Colonic mucosa (tissue), 4 donors: Measurements from ENCODE around the gene JOSD2. TPM values are rescaled to one million over a fixed set of nuclear protein-coding genes. Genes with fewer than 3 reads are reported as not detected.

ENCODE experiments used
- DNase-seq: peaks from one replicate; pipeline ENCODE4 v3.0.0-alpha.2; 2020
- H3K27ac ChIP-seq: fragments of 200-600 bp; one replicate; pipeline ENCODE4 v1.8.0; 2021
- H3K27me3 ChIP-seq: fragments of 200-600 bp; one replicate; pipeline ENCODE4 v1.8.0; 2021
- H3K36me3 ChIP-seq: fragments of 200-600 bp; one replicate; pipeline ENCODE4 v1.8.0; 2021
- H3K4me1 ChIP-seq: fragments of 200-600 bp; one replicate; pipeline ENCODE4 v1.8.0; 2021; ENCODE audit warnings: mild to moderate bottlenecking
- H3K4me3 ChIP-seq: fragments of 200-600 bp; one replicate; pipeline ENCODE4 v1.8.0; 2021
- H3K9ac ChIP-seq, 2 donors: one replicate each; pipeline ENCODE4 v1.7.0; 2013; ENCODE audit warnings: control low read depth in 2 of 2, low read depth in 2 of 2, low read length in 2 of 2
- H3K9me3 ChIP-seq: fragments of 200-600 bp; one replicate; pipeline ENCODE4 v1.8.0; 2021
- CTCF ChIP-seq: fragments of 200-600 bp; IDR thresholded peaks from one replicate; pipeline ENCODE4 v1.8.0; 2022; ENCODE audit warnings: antibody characterized with exemption, mild to moderate bottlenecking
- intact Hi-C: fragments of 100-400 bp; cut with DNase I; formaldehyde crosslinking; loops from one replicate; pipeline ENCODE4 v1.14.1; 2022
- total RNA-seq, 2 donors: library from RNA; stranded (reverse); fragmentation: NEBNext Ultra II Directional in 1 of 2; extraction: Animal tissue kit (Norgen Biotek cat#: 25700) in 1 of 2; gene quantifications; one replicate each; pipeline ENCODE4 v1.2.1, GENCODE V29; 2021
- donor health status: healthy.
- donor health status: DM: no; HTN: no; CAD: no.
- donor health status: DM: no; HTN: no; CAD: no.

JOSD2 gene
- total RNA-seq, 2 donors from 2014 or later: 27.0 to 45.0 TPM

DNA sequence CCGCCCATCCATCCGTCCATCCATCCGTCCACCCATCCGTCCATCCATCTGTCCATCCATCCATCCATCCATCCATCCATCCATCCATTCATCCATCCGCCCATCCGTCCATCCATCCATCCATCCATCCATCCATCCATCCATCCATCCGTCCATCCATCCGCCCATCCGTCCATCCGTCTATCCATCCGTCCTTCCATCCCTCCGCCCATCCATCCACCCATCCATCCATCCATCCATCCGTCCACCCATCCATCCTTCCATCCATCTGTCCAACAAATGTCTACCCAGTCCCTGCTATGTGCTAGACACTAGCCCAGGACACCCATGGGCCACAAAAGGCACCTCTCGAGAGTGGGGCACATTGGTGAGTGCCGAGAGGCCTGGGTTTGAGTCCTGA is 41.5 kb upstream of the JOSD2 start:
- intact Hi-C loops: no loop called here
- H3K4me3 ChIP-seq: no peak overlapping the region
- peaks cover 8% of the 10 kb centered on the region for H3K27me3 ChIP-seq
- no peak overlapping the region for H3K9ac ChIP-seq
- no peaks in the 10 kb centered on the region for H3K9me3 ChIP-seq
- H3K4me1 ChIP-seq: no peaks in the 10 kb centered on the region
- no peak for DNase-seq
- no peaks in the 10 kb centered on the region for H3K36me3 ChIP-seq
- no peak overlapping the region for H3K27ac ChIP-seq
- no peak for TF ChIP-seq CTCF

- peaks cover 4% of the 10 kb centered on the region for H3K27me3 ChIP-seq
- no peak overlapping the region for H3K4me3 ChIP-seq
- H3K4me1 ChIP-seq: no peaks in the 10 kb centered on the region
- TF ChIP-seq CTCF: no peak
- no peak overlapping the region for H3K9ac ChIP-seq
- no peaks in the 10 kb centered on the region for H3K9me3 ChIP-seq
- no peaks in the 10 kb centered on the region for H3K36me3 ChIP-seq
- DNase-seq: no peak
- intact Hi-C loops: no loop called here
- H3K27ac ChIP-seq: no peak overlapping the region
Observed at GRCh38 chr19:50551715-50552187, 40.8 kb upstream of the JOSD2 start.

DNA sequence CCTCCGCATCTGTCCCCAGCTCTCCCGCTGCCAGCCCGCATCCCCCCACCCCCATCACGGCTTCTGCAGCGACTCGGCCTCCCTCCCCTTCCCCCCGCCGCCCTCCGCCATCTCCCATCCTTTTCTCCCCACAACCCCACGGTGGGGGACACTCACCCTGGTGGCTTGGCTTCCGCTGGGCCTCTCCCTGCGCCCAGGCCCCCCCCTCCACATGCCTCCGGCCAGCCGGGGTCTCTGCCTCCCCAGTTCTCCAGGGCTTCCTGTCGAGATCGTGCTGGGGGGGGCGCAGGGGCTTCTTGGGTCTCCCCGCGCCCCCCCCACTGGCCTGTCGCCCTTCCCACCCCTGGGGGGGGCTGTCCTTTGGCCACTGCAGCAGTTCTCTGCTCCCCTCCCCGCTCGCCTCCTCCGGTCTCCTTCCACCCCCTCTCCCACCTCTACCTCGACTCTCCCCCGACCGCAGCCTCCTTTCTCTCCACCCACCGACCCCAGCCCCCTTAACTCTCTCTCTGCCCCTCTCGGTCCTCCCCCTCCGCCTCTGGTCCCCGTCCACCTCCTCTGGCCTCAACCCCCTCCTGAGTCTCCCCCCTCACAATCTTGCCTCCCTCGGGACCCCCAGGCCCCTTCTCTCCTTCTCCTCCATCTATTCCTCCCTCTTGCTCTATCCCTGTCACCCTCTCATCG is 40.2 kb upstream of the JOSD2 start:
- TF ChIP-seq CTCF: no peak
- Histone ChIP-seq H3K4me1 (no peaks in the 10 kb centered on the region), H3K9ac (no peak overlapping the region), H3K4me3 (no peak overlapping the region), H3K27me3 (peaks cover 4% of the 10 kb centered on the region), H3K27ac (no peak overlapping the region), H3K9me3 (no peaks in the 10 kb centered on the region), H3K36me3 (no peaks in the 10 kb centered on the region)
- intact Hi-C loops: no loop called here
- no peak for DNase-seq

DNA sequence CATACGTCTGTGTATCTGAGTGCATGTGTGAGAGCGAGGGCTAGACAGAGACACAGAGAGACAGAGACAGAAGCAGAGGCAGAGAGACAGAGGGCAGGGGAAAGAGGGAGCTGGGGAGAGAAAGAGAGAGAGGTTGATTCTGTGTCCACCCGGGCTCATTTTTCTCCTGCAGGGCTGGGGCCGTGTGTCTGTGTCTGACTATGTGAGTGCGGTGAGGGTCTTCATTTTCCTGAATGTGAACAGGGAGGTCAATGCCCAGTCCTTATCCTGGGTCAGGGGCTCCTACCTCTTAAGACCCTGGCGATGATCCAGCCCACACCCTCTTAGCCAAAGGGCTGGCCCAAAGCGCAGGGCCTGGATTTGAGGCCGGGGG is 39.6 kb upstream of the JOSD2 start:
- Histone ChIP-seq H3K9me3 (no peaks in the 10 kb centered on the region), H3K9ac (no peak overlapping the region), H3K27ac (no peak overlapping the region), H3K27me3 (no peaks in the 10 kb centered on the region), H3K36me3 (no peaks in the 10 kb centered on the region), H3K4me3 (no peak overlapping the region), H3K4me1 (no peaks in the 10 kb centered on the region)
- TF ChIP-seq CTCF: no peak
- intact Hi-C loops: no loop called here
- no peak for DNase-seq

DNA sequence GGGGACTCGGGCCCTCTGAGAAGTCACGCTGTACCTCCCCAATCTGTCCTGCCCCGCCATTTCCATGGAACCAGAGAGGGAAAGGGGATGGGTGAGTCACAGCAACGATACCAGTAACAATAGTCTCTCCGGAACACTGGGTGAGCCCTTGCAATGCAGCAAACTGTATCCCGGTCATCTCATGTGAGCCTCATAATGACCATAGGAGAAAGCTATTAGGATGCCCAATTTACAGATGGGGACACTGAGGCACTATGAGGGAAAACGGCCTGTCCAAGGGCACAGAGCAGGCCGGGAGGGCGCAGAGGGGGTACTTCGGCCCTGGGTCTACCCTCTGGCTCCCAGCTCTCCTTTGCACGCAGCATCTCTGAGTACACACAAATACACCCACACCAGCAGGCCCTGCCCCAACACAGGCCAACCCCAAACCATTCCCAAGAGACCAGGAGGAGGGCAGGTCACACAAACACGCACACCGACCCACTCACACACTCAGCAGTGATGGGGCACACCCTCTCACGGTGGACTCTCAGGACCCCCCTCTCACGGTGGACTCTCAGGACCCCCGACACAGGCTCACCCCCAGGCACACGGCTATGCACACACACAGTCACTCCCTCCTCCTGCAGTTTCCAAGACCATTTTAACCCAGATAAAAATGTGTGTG is 39.1 kb upstream of the JOSD2 start:
- H3K27me3 ChIP-seq: no peaks in the 10 kb centered on the region
- H3K9ac ChIP-seq: peak overlapping the region in 1 of 2 donors; percentile 19

More for the DNA sequence above, 39.1 kb upstream of the JOSD2 start:
- Histone ChIP-seq H3K9me3 (no peaks in the 10 kb centered on the region), H3K27ac (no peak overlapping the region), H3K36me3 (no peaks in the 10 kb centered on the region), H3K4me3 (no peak overlapping the region), H3K4me1 (no peaks in the 10 kb centered on the region)
- DNase-seq: no peak
- no peak for TF ChIP-seq CTCF
- intact Hi-C loops: no loop called here
